ELR (cell line): ENCODE measurements around the gene POLR2C.

Experiments used
- DNase-seq: peaks from one replicate; pipeline ENCODE4 v3.0.0-alpha.2; 2015; ENCODE audit warnings: low read depth

POLR2C gene

GRCh38 chr16:57504001-57504400 lies 41.5 kb downstream of the POLR2C start:
- no peak for DNase-seq

- no peak for DNase-seq
Observed at GRCh38 chr16:57504491-57504890, 42.0 kb downstream of the POLR2C start.

DNA sequence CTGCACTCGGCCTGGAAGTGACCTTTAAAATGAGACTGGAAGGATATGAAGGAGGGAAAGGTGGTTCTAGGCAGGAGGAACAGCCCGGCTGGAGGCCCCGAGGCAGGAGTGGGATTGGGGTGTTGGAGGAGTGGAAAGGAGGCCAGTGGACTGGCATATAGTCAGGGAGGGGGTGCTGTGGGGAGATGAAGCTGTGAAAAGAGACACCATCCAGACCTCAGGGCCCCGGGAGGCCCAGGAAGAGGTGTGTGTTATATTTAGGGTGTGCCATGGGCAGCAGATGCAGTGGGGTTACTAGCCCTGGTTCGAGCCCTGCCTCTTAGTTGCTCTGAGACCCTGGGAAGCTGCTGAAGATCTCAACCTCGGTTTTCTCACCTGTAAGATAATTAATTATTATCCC lies 42.7 kb downstream of the POLR2C start:
- DNase-seq: no peak

GRCh38 chr16:57507136-57508034 lies 44.9 kb downstream of the POLR2C start:
- no peak for DNase-seq

DNA sequence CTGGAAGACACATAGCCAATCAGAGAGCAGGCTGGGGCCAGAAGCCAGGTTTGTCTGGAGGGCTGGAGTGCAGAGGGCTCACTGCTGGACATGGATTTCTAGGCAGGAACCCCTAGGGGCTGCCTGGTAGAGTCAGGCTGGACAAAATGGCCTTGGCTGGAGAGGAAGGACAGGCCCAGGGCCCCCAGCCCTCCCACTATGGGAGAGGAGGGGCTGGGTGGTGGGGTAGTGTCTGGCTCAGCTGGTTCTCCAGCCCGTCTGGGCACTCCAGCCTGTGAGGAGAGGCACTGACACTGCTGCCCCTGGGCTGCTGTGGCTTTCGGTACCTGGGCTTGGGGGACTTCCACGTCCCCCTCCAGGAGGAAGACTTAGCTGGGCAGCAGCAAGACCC lies 45.6 kb downstream of the POLR2C start:
- DNase-seq: no peak

DNA sequence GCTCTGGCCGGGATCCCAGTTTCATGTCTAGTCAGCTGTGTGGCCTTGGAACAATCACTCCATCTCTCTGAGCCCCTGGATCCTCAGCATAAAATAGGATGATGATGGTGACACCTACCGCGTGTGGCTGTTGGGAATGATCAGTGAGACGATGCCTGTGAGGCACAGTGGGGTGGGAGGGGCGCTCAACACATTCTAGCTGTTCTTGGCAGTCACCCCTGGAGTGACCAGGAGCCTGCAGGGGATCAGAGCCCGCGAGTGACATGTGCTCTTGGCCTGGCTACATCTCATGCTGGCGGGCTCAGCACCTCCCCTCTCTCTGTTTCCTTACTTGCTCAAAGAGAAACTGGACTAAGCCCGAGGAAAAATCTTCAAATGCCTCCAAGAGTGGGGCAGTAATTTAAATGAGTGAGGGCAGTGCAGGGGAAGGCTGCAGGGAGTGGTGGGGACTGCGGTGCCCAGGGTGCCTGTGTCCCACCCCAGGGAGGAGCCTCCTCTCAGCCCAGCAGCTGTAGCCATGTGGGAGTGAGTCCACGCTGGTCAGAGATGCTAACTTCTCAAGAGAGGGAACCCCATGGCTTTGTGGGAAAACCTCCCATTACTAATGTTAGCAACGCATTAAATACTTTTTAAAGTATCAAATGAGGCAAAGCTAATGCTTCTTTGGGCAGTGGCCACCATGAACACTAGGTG lies 46.9 kb downstream of the POLR2C start:
- no peak for DNase-seq

- no peak for DNase-seq
Observed at GRCh38 chr16:57510016-57510871, 47.8 kb downstream of the POLR2C start.

- DNase-seq: no peak
Observed at GRCh38 chr16:57512296-57513001, 50.0 kb downstream of the POLR2C start.

GRCh38 chr16:57513371-57514102 lies 51.1 kb downstream of the POLR2C start:
- DNase-seq: no peak

DNA sequence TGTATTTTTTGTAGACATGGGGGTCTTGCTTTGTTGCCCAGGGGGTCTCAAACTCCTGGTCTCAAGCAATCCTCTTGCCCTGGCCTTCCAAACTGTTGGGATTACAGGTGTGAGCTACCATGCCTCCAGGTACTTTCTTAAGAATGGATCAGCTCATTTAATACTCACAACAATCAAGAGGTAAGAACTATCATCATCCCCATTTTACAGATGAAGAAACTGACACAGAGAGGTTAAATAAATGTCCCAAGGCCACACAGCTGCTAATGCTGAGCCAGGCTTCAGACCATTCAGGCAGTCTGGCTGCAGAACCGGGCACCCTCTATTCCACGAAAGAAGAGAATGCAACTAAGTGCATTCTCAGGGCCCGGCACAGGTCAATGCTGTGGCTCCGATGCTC lies 51.9 kb downstream of the POLR2C start:
- DNase-seq: no peak

DNA sequence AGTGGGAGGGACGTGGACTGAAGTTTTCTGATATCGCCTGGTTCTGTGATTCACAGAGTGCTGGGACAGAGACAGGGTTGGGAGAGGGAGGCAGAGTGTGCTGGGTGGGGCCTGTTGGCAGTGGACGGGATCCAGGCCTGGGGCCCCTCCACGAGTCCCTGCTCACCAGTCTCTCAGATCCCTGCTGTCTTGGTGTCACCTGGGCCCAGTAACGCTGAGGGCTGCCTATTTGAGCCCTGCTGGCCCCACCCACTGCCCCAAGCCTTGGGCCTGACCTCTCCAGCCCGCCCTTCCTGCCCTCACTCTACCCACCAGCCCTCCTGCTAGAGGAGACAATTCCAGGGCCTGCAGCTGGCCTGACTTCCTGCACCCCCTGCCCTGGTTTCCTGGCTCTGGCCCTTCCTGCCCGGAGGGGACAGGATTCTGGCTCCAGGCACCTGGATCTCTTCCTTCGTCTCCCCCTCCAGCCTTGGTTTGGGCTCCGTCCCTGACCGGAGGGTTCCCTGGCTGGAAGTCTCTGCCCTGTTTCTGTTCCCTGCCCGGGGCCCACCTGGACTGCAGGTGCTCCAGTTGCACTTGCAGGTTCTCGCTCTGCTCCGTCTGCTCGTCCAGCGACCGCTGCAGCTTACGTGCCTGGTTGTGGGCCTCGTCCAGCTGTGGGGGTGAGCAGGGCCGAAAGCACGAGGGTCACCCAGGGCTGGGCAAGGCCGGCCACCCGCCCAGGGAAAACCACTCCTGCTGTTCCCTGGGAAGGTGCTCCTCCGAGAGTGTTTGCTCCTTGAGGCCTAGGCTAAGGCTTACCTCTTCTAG lies 52.5 kb downstream of the POLR2C start:
- DNase-seq: no peak

- no peak for DNase-seq
Observed at GRCh38 chr16:57516176-57516725, 53.8 kb downstream of the POLR2C start.

GRCh38 chr16:57516773-57517172 lies 54.3 kb downstream of the POLR2C start:
- no peak for DNase-seq

DNA sequence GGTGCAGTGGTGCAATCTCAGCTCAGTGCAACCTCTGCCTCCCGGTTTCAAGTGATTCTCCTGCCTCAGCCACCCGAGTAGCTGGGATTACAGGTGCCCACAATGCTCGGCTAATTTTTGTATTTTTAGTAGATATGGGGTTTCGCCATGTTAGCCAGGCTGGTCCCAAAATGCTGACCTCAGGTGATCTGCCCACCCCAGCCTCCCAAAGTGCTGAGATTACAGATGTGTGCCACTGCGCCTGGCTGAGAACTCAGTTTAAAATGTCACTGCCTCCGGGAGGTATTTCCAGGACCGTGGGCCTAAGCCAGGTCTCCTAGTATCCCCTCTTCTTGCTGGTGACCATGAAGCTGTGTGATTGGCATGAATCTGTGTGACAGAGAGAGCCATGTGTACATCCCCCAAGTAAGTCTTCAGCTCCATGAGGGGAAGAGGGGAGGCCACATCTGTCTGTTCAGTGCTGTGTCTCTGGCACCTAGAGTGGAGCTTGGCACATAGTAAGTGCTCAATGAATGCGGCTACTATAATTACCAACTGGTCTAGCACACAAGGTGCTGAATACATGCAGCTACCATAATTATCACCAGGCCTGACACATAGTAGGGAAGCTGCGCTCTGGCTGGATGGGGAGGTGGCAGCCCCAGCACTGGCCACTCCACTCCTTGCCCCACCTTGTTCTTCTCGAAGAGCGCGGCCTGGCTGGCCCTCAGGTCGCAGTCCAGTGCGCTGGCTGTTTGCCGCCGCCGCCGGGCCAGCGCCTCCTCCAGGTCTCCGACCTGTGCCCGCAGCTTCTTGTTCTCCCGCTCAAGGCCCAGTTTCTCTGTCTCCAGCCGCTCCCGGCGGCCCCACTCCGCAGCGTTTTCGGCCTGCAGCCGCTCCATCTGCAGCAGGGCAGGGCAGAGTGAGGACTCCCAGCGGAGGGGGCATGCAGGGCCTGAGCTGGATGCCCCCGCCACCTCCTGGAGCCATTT lies 55.2 kb downstream of the POLR2C start:
- no peak for DNase-seq

- DNase-seq: no peak
Observed at GRCh38 chr16:57518520-57518919, 56.0 kb downstream of the POLR2C start.

DNA sequence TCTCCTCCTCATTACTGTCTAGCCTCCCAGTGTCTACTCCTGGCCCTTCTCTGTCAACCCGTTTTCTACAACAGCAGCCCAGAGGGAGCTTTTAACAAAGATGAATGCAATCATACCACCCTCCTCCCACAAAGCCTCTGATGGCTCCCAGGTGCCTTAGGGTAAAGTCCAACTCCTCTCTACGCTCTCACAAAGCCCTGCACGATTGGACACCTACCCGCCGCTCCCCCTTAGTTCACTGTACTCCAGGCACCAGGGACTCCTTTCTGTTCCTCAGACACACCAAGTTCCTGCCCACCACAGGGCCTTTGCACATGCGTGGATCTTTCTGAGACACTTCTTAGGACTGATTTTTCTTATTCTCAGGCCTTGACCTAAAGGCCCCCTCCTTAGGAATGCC lies 56.4 kb downstream of the POLR2C start:
- no peak for DNase-seq

DNA sequence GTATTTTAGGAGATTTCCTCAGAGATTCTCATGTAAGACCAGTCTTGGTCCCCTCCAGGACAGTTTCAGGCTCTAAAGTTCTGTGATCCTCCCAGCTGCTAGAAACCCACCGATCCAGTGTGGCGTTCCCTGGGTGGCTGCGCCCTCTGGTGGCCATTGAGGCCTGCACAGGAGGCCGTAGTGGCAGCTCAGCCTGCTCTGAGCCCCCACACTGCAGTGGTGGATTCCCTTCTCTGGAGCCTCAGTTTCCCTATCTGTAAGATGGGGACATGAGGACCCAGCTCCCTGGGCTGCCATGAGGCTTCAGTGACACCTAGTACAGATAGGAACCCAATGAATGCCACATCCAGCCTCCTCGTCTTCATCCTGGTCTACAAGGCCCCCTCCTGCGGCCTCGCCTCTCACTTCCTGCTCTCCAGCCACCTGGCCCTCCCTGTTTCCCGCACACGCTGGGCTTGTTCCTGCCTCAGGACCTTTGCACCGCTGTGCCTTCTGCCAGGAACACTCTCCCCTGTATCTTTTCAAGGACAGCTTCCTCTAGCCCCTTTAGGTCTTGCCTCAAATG lies 57.4 kb downstream of the POLR2C start:
- DNase-seq: peak; percentile 77
